Measurements from ENCODE around the gene SOX9. TPM values are rescaled to one million over a fixed set of nuclear protein-coding genes. Genes with fewer than 3 reads are reported as not detected.

Gene SOX9
- total RNA-seq, 1 donor from 2014 or later, result 5.4 TPM

DNA sequence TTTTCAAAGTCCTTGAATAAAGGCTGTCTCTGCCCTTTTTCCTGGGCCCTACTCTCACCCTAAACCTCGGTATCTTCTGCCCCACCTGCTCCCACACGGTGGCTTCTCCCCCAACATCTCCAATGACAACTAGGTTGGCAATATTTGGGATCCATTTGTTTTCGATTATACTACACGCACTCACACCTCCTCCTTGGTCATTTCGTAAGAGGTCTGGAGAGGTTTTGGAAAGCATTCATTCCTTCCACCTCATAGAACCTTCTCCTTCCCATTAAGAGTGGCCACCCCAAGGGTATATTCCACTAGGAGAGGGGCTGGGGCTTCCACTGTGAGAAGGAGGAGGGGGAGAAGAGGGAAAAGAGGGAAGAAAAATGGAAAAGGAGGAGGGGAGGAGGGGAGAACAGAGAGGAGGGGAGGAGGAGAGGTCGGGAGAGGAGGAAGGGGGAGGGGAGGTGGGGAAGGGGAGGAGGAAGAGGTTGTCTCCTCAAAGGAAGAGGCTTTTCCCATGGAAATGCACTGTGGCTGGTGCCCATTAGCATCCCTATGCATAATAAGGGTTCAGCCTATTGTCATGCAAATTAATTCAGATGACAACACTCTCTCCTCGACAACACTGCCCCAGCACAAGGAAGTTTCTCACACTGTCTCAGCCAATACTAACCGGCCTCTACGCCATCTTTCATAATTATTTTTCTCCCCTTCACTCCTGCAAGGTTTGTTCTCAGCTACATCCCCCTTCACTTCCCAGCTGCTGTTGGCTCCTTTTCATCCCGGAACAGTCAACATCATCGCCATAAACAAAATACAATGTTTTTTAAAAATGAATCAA, 30.0 kb downstream of the SOX9 start:
- Histone ChIP-seq H3K4me1 (no peaks in the 10 kb centered on the region), H3K27ac (peak overlapping the region; percentile 37), H3K36me3 (no peaks in the 10 kb centered on the region), H3K9me3 (no peaks in the 10 kb centered on the region), H3K4me3 (no peak overlapping the region), H3K27me3 (no peaks in the 10 kb centered on the region)
- intact Hi-C loops (cut with DNase I), result no loop called here
- DNase-seq, result no peak
- TF ChIP-seq CTCF (IDR thresholded peaks at IDR 0.05), result no peak
- ATAC-seq, result no peak

GRCh38 chr17:72151565-72152386, 31.0 kb downstream of the SOX9 start:
- Histone ChIP-seq H3K9me3 (no peaks in the 10 kb centered on the region), H3K36me3 (no peaks in the 10 kb centered on the region), H3K27me3 (no peaks in the 10 kb centered on the region), H3K4me3 (no peak overlapping the region), H3K27ac (peak overlapping the region; percentile 37), H3K4me1 (no peaks in the 10 kb centered on the region)
- ATAC-seq (peak; percentile 79), DNase-seq (peak; percentile 67)
- TF ChIP-seq CTCF (IDR thresholded peaks at IDR 0.05), result no peak
- intact Hi-C loops (cut with DNase I), result no loop called here

DNA sequence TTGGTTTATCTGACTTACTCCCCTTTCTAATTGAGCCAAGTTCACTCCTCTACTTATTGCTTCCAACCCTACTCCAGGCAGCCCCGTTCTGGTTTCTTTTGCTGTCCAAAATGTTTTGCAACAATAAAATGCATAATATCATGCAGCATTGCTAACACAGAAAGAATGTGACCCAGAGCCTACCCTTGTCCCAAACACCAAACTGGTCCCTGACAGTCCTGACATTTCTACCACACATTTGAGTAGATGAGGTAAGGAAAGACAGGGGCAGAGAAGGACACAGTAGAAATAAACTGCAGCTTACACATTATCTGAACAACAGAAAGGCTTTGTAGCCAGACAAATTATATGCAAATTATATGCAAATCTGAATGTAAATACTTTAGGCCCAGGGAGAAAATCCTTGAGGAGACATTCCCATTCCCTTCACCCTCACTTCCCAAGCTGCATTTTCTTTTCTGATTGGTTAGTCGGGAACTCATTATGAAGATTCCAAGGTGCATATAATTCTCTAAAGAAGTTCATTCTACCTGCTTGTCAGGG, 31.6 kb downstream of the SOX9 start:
- Histone ChIP-seq H3K36me3 (no peaks in the 10 kb centered on the region), H3K4me3 (no peak overlapping the region), H3K27me3 (no peaks in the 10 kb centered on the region), H3K27ac (no peak overlapping the region), H3K9me3 (no peaks in the 10 kb centered on the region), H3K4me1 (no peaks in the 10 kb centered on the region)
- peak; percentile 47 for ATAC-seq
- DNase-seq, result no peak
- intact Hi-C loops (cut with DNase I), result no loop called here
- no peak for TF ChIP-seq CTCF (IDR thresholded peaks at IDR 0.05)

DNA sequence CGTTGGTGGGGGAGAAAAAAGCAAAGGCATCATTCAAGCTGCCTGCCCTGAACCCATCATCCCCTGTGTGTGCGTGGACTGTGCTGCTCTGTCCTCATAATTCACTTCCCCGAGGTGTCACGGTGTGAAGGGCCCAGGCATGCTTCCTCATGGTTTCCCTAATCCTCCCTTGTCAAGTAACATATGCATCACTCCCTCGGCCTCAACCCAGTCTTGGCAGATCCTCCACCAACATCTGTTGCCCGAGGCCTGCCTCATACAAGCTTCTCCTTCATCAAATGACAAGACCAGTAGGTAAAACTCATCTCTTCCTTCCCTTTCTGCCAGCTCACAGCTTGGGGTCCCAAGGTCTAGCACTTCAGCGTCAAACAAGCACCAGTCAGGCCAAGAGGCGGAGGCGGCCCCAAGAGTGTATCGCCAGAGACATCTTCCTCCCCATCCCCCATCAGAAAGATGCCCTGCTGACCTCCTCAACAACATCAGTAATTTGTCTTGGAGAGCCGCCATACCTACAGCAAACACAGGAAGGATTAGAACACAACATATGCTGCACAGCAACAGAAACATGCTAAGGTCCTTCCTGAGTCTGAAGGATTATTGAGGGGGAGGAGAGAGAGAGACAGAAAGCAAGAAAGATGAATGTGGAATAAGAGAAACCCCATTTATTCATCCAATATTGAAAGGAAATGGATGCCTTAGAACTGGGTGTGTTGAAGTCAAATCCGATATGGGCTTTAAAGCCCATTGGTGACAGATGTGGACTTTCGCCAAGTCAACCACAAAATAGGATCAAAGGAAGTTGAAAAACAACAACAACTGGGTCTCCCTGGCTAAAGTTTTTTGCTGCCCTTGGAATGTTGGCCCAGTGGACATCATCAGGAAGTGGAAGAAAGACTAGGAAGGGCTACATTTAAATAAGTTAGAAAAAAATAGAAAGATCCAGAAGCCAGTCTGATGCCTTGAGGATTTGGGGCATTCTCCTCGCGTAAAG, 38.4 kb downstream of the SOX9 start:
- intact Hi-C loops (cut with DNase I), result no loop called here

More for the DNA sequence above, 38.4 kb downstream of the SOX9 start:
- no peaks in the 10 kb centered on the region for H3K9me3 ChIP-seq
- H3K27me3 ChIP-seq, result no peaks in the 10 kb centered on the region
- H3K4me3 ChIP-seq, result no peak overlapping the region
- peak; percentile 58 for ATAC-seq
- H3K36me3 ChIP-seq, result no peaks in the 10 kb centered on the region
- DNase-seq, result no peak
- H3K4me1 ChIP-seq, result no peaks in the 10 kb centered on the region
- no peak overlapping the region for H3K27ac ChIP-seq
- TF ChIP-seq CTCF (IDR thresholded peaks at IDR 0.05), result no peak

All from upper lobe of right lung (tissue), 1 donor.